Measurements from ENCODE around the gene CBR1.

GRCh38 chr21:36055551-36055950 lies 14.3 kb upstream of the CBR1 start:
- TF ChIP-seq CTCF (IDR thresholded peaks at IDR 0.05), result no peak
- TF ChIP-seq EP300 (IDR thresholded peaks at IDR 0.05), result no peak
- TF ChIP-seq POLR2AphosphoS5 (IDR thresholded peaks at IDR 0.05), result no peak
- TF ChIP-seq POLR2A (IDR thresholded peaks at IDR 0.05; ENCODE audit: low read depth), result no peak
